ENCODE measurements around the gene HOMER2.

The HOMER2 gene

GRCh38 chr15:82890338-82890994 is 62.1 kb downstream of the HOMER2 start:
- Histone ChIP-seq H3K4me3 (ENCODE audit: low read length, poor library complexity, severe bottlenecking) (no peak overlapping the region), H2AFZ (ENCODE audit: low read length) (no peak overlapping the region), H3K27me3 (ENCODE audit: insufficient read depth, low read length, poor library complexity, severe bottlenecking) (no peaks in the 10 kb centered on the region), H3F3A (ENCODE audit: low read depth) (no peaks in the 10 kb centered on the region), H4K20me1 (ENCODE audit: insufficient read depth, low read length, poor library complexity, severe bottlenecking) (no peaks in the 10 kb centered on the region), H3K9me2 (replicated peaks; ENCODE audit: low read depth, low read length) (no peaks in the 10 kb centered on the region), H3K9me3 (ENCODE audit: insufficient read depth, low read depth, low read length) (no peaks in the 10 kb centered on the region), H3K9ac (ENCODE audit: low read depth, low read length, poor library complexity, severe bottlenecking) (no peak overlapping the region), H3K36me3 (ENCODE audit: insufficient read depth, low read length) (no peaks in the 10 kb centered on the region), H3K79me2 (ENCODE audit: insufficient read depth, low read length) (no peaks in the 10 kb centered on the region), H3K4me1 (ENCODE audit: insufficient read depth, low read length, poor library complexity, severe bottlenecking) (no peaks in the 10 kb centered on the region), H3K4me2 (ENCODE audit: low read depth, low read length, poor library complexity, severe bottlenecking) (no peak overlapping the region)
- no peak for TF ChIP-seq EZH2phosphoT487 (IDR thresholded peaks at IDR 0.05; ENCODE audit: borderline replicate concordance)

GRCh38 chr15:82882273-82882928 is 70.1 kb downstream of the HOMER2 start:
- Histone ChIP-seq H3K9me2 (replicated peaks; ENCODE audit: low read depth, low read length) (no peaks in the 10 kb centered on the region), H3K4me3 (ENCODE audit: low read length, poor library complexity, severe bottlenecking) (no peak overlapping the region), H3K79me2 (ENCODE audit: insufficient read depth, low read length) (no peaks in the 10 kb centered on the region), H3K27me3 (ENCODE audit: insufficient read depth, low read length, poor library complexity, severe bottlenecking) (no peaks in the 10 kb centered on the region), H3F3A (ENCODE audit: low read depth) (no peaks in the 10 kb centered on the region), H3K9me3 (ENCODE audit: insufficient read depth, low read depth, low read length) (no peaks in the 10 kb centered on the region), H2AFZ (ENCODE audit: low read length) (no peak overlapping the region), H4K20me1 (ENCODE audit: insufficient read depth, low read length, poor library complexity, severe bottlenecking) (no peaks in the 10 kb centered on the region), H3K9ac (ENCODE audit: low read depth, low read length, poor library complexity, severe bottlenecking) (no peak overlapping the region), H3K4me2 (ENCODE audit: low read depth, low read length, poor library complexity, severe bottlenecking) (no peak overlapping the region), H3K4me1 (ENCODE audit: insufficient read depth, low read length, poor library complexity, severe bottlenecking) (no peaks in the 10 kb centered on the region), H3K36me3 (ENCODE audit: insufficient read depth, low read length) (no peaks in the 10 kb centered on the region)
- TF ChIP-seq EZH2phosphoT487 (IDR thresholded peaks at IDR 0.05; ENCODE audit: borderline replicate concordance): no peak
- TF ChIP-seq CTCF (conservative IDR thresholded peaks at IDR 0.05; ENCODE audit: low read length): no peak

GRCh38 chr15:82881747-82882146 is 70.8 kb downstream of the HOMER2 start:
- Histone ChIP-seq H3K9me2 (replicated peaks; ENCODE audit: low read depth, low read length) (no peaks in the 10 kb centered on the region), H2AFZ (ENCODE audit: low read length) (no peak overlapping the region), H3K9ac (ENCODE audit: low read depth, low read length, poor library complexity, severe bottlenecking) (no peak overlapping the region), H3F3A (ENCODE audit: low read depth) (no peaks in the 10 kb centered on the region), H3K27me3 (ENCODE audit: insufficient read depth, low read length, poor library complexity, severe bottlenecking) (no peaks in the 10 kb centered on the region), H3K79me2 (ENCODE audit: insufficient read depth, low read length) (no peaks in the 10 kb centered on the region), H4K20me1 (ENCODE audit: insufficient read depth, low read length, poor library complexity, severe bottlenecking) (no peaks in the 10 kb centered on the region), H3K4me1 (ENCODE audit: insufficient read depth, low read length, poor library complexity, severe bottlenecking) (no peaks in the 10 kb centered on the region), H3K4me2 (ENCODE audit: low read depth, low read length, poor library complexity, severe bottlenecking) (no peak overlapping the region), H3K4me3 (ENCODE audit: low read length, poor library complexity, severe bottlenecking) (no peak overlapping the region), H3K9me3 (ENCODE audit: insufficient read depth, low read depth, low read length) (no peaks in the 10 kb centered on the region), H3K36me3 (ENCODE audit: insufficient read depth, low read length) (no peaks in the 10 kb centered on the region)
- TF ChIP-seq CTCF (conservative IDR thresholded peaks at IDR 0.05; ENCODE audit: low read length) (no peak), EZH2phosphoT487 (IDR thresholded peaks at IDR 0.05; ENCODE audit: borderline replicate concordance) (no peak)

Data from Loucy (cell line).